GM12878 (cell line): ENCODE results near the gene KDM2A. TPM values are rescaled to one million over a fixed set of nuclear protein-coding genes. Genes with fewer than 3 reads are reported as not detected.

Experiments used
- ATAC-seq: fragments of 200-7000 bp; cut with Tn5 transposase; 3 replicates; pipeline ENCODE4 v1.9.1; 2020; ENCODE audit warnings: mild to moderate bottlenecking, moderate library complexity
- BruUV-seq: library from RNA; stranded (reverse); fragments of 400-500 nt; replicated peaks from 2 replicates; lab custom pipeline; 2021; lab: Mats Ljungman, UMichigan
- CTCF ChIA-PET: fragments of 300-600 bp; sonication (Branson Sonifier 250); formaldehyde crosslinking; extraction: SDS; loops from one replicate; lab custom pipeline; 2021; ENCODE audit warnings: inconsistent platforms; lab: Yijun Ruan, JAX
- POLR2A ChIA-PET: fragments of 350-600 bp; formaldehyde crosslinking; extraction: SDS; loops from one replicate; lab custom pipeline; 2021; ENCODE audit warnings: inconsistent platforms; lab: Charles Lee
- RAD21 ChIA-PET: fragments of 300-600 bp; sonication (Branson Sonifier 250); formaldehyde crosslinking; loops from one replicate; lab custom pipeline; 2023; ENCODE audit warnings: antibody characterized with exemption; ENCODE audit not compliant: unreplicated experiment; lab: Charles Lee
- SMC1A ChIA-PET: fragments of 300-600 bp; sonication (Branson Sonifier 250); formaldehyde crosslinking; loops from one replicate; lab custom pipeline; 2023; ENCODE audit not compliant: unreplicated experiment, uncharacterized antibody; lab: Charles Lee
- DNase-seq: peaks from one replicate; pipeline ENCODE4 v3.0.0-alpha.2; 2011; ENCODE audit warnings: low read depth, low spot score
- FAIRE-seq: peaks from 3 replicates; lab custom pipeline; 2011; peaks lifted over from hg19 to GRCh38; lab: Jason Lieb, UNC
- H2AFZ ChIP-seq: 2 replicates; pipeline ENCODE4 v1.6.0; 2011; ENCODE audit warnings: low read depth, low read length, control low read depth; ENCODE audit not compliant: control insufficient read depth
- H3K27ac ChIP-seq: 2 replicates; pipeline ENCODE4 v1.5.1; 2011; ENCODE audit warnings: control low read depth; ENCODE audit not compliant: control insufficient read depth, insufficient read depth
- H3K27me3 ChIP-seq, 2 experiments: replicated peaks in 1 of 2; 2 replicates each; pipeline versions ENCODE4 v1.6.0 to v1.6.1; 2011; ENCODE audit warnings: low read length in 1 of 2; ENCODE audit not compliant: control insufficient read depth in 2 of 2, insufficient read depth in 2 of 2
- H3K36me3 ChIP-seq, 2 experiments: 2 replicates each; pipeline ENCODE4 v1.5.1; 2011; ENCODE audit warnings: low read length in 1 of 2; ENCODE audit not compliant: control insufficient read depth in 2 of 2, insufficient read depth in 2 of 2
- H3K4me1 ChIP-seq: 2 replicates; pipeline ENCODE4 v1.6.1; 2011; ENCODE audit warnings: mild to moderate bottlenecking, low read length, moderate library complexity, mixed read lengths; ENCODE audit not compliant: control insufficient read depth, insufficient read depth
- H3K4me2 ChIP-seq: 2 replicates; pipeline ENCODE4 v1.6.0; 2011; ENCODE audit warnings: control low read depth; ENCODE audit not compliant: control insufficient read depth, insufficient read depth
- H3K4me3 ChIP-seq: fragments of 200-600 bp; sonication (generic); 2 replicates; pipeline ENCODE4 v1.5.1; 2016
- H3K79me2 ChIP-seq: 2 replicates; pipeline ENCODE4 v1.6.0; 2011; ENCODE audit warnings: low read length; ENCODE audit not compliant: control insufficient read depth, insufficient read depth
- H3K9ac ChIP-seq: 2 replicates; pipeline ENCODE4 v1.8.0; 2011; ENCODE audit warnings: low read length, control low read depth, mixed read lengths; ENCODE audit not compliant: control insufficient read depth, insufficient read depth
- H3K9me3 ChIP-seq: replicated peaks from 3 replicates; pipeline ENCODE4 v1.5.1; 2011; ENCODE audit warnings: mild to moderate bottlenecking, low read length; ENCODE audit not compliant: control insufficient read depth, insufficient read depth
- H4K20me1 ChIP-seq: 2 replicates; pipeline ENCODE4 v1.6.0; 2011; ENCODE audit not compliant: control insufficient read depth, insufficient read depth
- CHD1 ChIP-seq: IDR thresholded peaks from 2 replicates; pipeline ENCODE4 v1.6.1; 2012; ENCODE audit warnings: low read depth, low read length, improper control_type of control experiment
- CREB1 ChIP-seq: IDR thresholded peaks from 2 replicates; pipeline ENCODE4 v1.6.1; 2012; ENCODE audit warnings: low read depth, mild to moderate bottlenecking, inconsistent platforms
- E2F4 ChIP-seq: IDR thresholded peaks from 2 replicates; pipeline ENCODE4 v1.6.1; 2012; ENCODE audit warnings: low read depth, low read length, improper control_type of control experiment
- EGR1 ChIP-seq, 2 experiments: IDR thresholded peaks; 1 replicate in 1 of 2; 2 replicates in 1 of 2; pipeline ENCODE4 v1.6.1; 2011 to 2012; ENCODE audit warnings: low read depth in 2 of 2, low read length in 2 of 2, borderline replicate concordance in 1 of 2, mild to moderate bottlenecking in 1 of 2, moderate library complexity in 1 of 2
- FOXK2 ChIP-seq: fragments of 450-650 bp; IDR thresholded peaks from 2 replicates; pipeline ENCODE4 v1.6.1; 2017; ENCODE audit warnings: mild to moderate bottlenecking, moderate library complexity
- HSF1 ChIP-seq: fragments of 150-350 bp; IDR thresholded peaks from 2 replicates; pipeline ENCODE4 v1.6.1; 2014; ENCODE audit warnings: mild to moderate bottlenecking, low read depth, low read length
- MEF2A ChIP-seq: IDR thresholded peaks from 2 replicates; pipeline ENCODE4 v1.6.1; 2011; ENCODE audit warnings: low read depth, mild to moderate bottlenecking, low read length, moderate library complexity; ENCODE audit not compliant: insufficient read depth
- NFIC ChIP-seq: IDR thresholded peaks from 2 replicates; pipeline ENCODE4 v1.6.1; 2012; ENCODE audit warnings: low read depth, mild to moderate bottlenecking, inconsistent platforms, low read length, moderate library complexity
- NKRF ChIP-seq: fragments of 450-650 bp; conservative IDR thresholded peaks from 2 replicates; pipeline ENCODE4 v1.6.1; 2017; ENCODE audit warnings: mild to moderate bottlenecking, moderate library complexity
- NR2C1 ChIP-seq: fragments of 450-650 bp; IDR thresholded peaks from 2 replicates; pipeline ENCODE4 v1.6.1; 2017; ENCODE audit warnings: antibody characterized with exemption, mild to moderate bottlenecking, moderate library complexity
- PRDM15 ChIP-seq: fragments of 450-650 bp; formaldehyde crosslinking; IDR thresholded peaks from 2 replicates; pipeline ENCODE4 v1.4.0; 2020; ENCODE audit warnings: mild to moderate bottlenecking, moderate library complexity
- RB1 ChIP-seq: fragments of 450-650 bp; formaldehyde crosslinking; IDR thresholded peaks from 2 replicates; pipeline ENCODE4 v1.6.1; 2017; ENCODE audit warnings: mild to moderate bottlenecking, borderline replicate concordance
- RUNX3 ChIP-seq: IDR thresholded peaks from 2 replicates; pipeline ENCODE4 v1.6.1; 2012; ENCODE audit warnings: low read length, inconsistent platforms
- SIN3A ChIP-seq: IDR thresholded peaks from 2 replicates; pipeline ENCODE4 v1.6.1; 2012; ENCODE audit warnings: low read depth, low read length, improper control_type of control experiment
- TAF1 ChIP-seq: IDR thresholded peaks from 2 replicates; pipeline ENCODE4 v1.6.1; 2011; ENCODE audit warnings: mild to moderate bottlenecking, low read depth, low read length, borderline replicate concordance
- WGBS: methylation state at CpG from one replicate; pipeline ENCODE4 v1.1.6; 2016; ENCODE audit warnings: low lambda C conversion rate; ENCODE audit not compliant: insufficient replicate concordance, insufficient coverage; ENCODE audit errors: missing lambda C conversion rate; 5-methylcytosine and 5-hydroxymethylcytosine counted together
- in situ Hi-C: fragments of 300-500 bp; cut with MboI; formaldehyde crosslinking; loops from 9 replicates; pipeline ENCODE4 v1.14.3; 2018; ENCODE audit warnings: mixed read lengths
- intact Hi-C: fragments of 100-400 bp; cut with micrococcal nuclease; formaldehyde crosslinking; loops from one replicate; pipeline ENCODE4 v1.14.2; 2022; ENCODE audit not compliant: unreplicated experiment
- polyA plus RNA-seq, 11 experiments: library from polyadenylated mRNA; depleted of rRNA in 4 of 11; unstranded in 6 of 11; stranded (reverse) in 5 of 11; fragments of >200 nt; fragmentation: Nextera tagmentation in 4 of 11; fragmentation: Illumina TruSeq in 1 of 11; extraction: Ambion mirVana in 4 of 11; extraction: Trizol in 1 of 11; gene quantifications; 1 replicate in 1 of 11; 2 replicates in 10 of 11; pipeline versions ENCODE4 v1.2.1 to v1.2.3, GENCODE V29; 2011 to 2016; ENCODE audit warnings: inconsistent platforms in 2 of 11, missing spikeins in 2 of 11, low read depth in 1 of 11
- total RNA-seq, 4 experiments: library from RNA; depleted of rRNA in 3 of 4; stranded (reverse); fragments of >200 nt in 3 of 4; fragmentation: Illumina TruSeq in 1 of 4; extraction: Trizol in 1 of 4; gene quantifications; 2 replicates each; pipeline versions ENCODE4 v1.2.1 to v1.2.3, GENCODE V29; 2013 to 2021

The KDM2A gene
- total and polyA plus RNA-seq, 10 of the 15 experiments (the other 5 are each of a cell fraction or from before 2014, with no cell fraction given): 10.5 to 69.3 (median 41.6) TPM

- H3K27me3 ChIP-seq: no peaks in the 10 kb centered on the region
- ChIA-PET RAD21 (interaction anchor here (1.5 to 2.3 kb wide), 2 partner anchors 15 to 33 kb away, joined by 4 to 10 read pairs; no protein-coding TSS in a partner anchor), SMC1A (interaction anchor here (0.9 to 3.8 kb wide), 3 partner anchors 8 to 33 kb away, joined by 3 to 28 read pairs (median 16); no protein-coding TSS in a partner anchor), CTCF (interaction anchor here (1.4 to 2.6 kb wide), 6 partner anchors 9 to 153 kb away, joined by 4 to 16 read pairs (median 5); no protein-coding TSS in a partner anchor), POLR2A (interaction anchor here (0.6 to 0.8 kb wide), 5 partner anchors 46 to 1359 kb away, joined by 3 to 5 read pairs (median 4); no protein-coding TSS in a partner anchor)
- WGBS: 4% methylated on average over 5 of the region's 10 CpGs
- in situ Hi-C loops (no loop called here), intact Hi-C loops (no loop called here)
- no peaks in the 10 kb centered on the region for H3K36me3 ChIP-seq
- no TSS peak for BruUV-seq
- no peak overlapping the region for H3K9ac ChIP-seq
- no peaks in the 10 kb centered on the region for H4K20me1 ChIP-seq
- H3K4me3 ChIP-seq: no peak overlapping the region
- H3K79me2 ChIP-seq: peaks cover 3% of the 10 kb centered on the region
- no peak for ATAC-seq
- peak overlapping the region; percentile 49; the same call in 1 of the 2 replicates for H3K4me2 ChIP-seq
- peak overlapping the region; percentile 33 for H2AFZ ChIP-seq
- no peak for DNase-seq
- H3K4me1 ChIP-seq: peaks cover 36% of the 10 kb centered on the region
- H3K27ac ChIP-seq: no peak overlapping the region
- H3K9me3 ChIP-seq: no peaks in the 10 kb centered on the region
- no peak for FAIRE-seq
- TF ChIP-seq NR2C1: no peak
- no peak for TF ChIP-seq NFIC
- TF ChIP-seq RUNX3: no peak
- TF ChIP-seq SIN3A: no peak
- TF ChIP-seq CHD1: no peak
- no peak for TF ChIP-seq CREB1
- no peak for TF ChIP-seq HSF1
- no peak for TF ChIP-seq E2F4
- TF ChIP-seq NKRF: no peak
- no peak for TF ChIP-seq EGR1 (IDR thresholded peaks at IDR 0.05; ENCODE audit: borderline replicate concordance in 1 of 2, low read depth in 2 of 2, low read length in 2 of 2)
- no peak for TF ChIP-seq FOXK2
- no peak for TF ChIP-seq RB1
- TF ChIP-seq PRDM15 (CRISPR knock-in tag): no peak
- no peak for TF ChIP-seq MEF2A
- TF ChIP-seq TAF1: no peak
Measured at GRCh38 chr11:67114275-67114896, 4.7 kb upstream of the KDM2A start.
